Measurements from ENCODE around the gene NUDT17.

The NUDT17 gene

GRCh38 chr1:145877923-145878486 lies 32.6 kb downstream of the NUDT17 start:
- H3K9ac ChIP-seq (ENCODE audit: low read depth, low read length), result no peak overlapping the region
- no peak overlapping the region for H3K4me3 ChIP-seq (ENCODE audit: low read depth in 1 of 2, low read length in 2 of 2)
- no peak overlapping the region for H2AFZ ChIP-seq (ENCODE audit: low read depth, low read length)
- H3K36me3 ChIP-seq (ENCODE audit: insufficient read depth, low read length), result no peaks in the 10 kb centered on the region
- H3K4me2 ChIP-seq (ENCODE audit: insufficient read depth, low read length), result no peak overlapping the region
- H3K4me1 ChIP-seq (ENCODE audit: insufficient read depth, low read length), result no peaks in the 10 kb centered on the region
- H4K20me1 ChIP-seq (ENCODE audit: insufficient read depth, low read length), result no peaks in the 10 kb centered on the region; the same call in 1 of the 2 replicates
- peaks cover 27% of the 10 kb centered on the region for H3K27me3 ChIP-seq (ENCODE audit: insufficient read depth, low read length, poor library complexity)
- no peaks in the 10 kb centered on the region for H3K79me2 ChIP-seq (ENCODE audit: insufficient read depth, low read length)
- DNase-seq (no peak), ATAC-seq (ENCODE audit: insufficient read depth, low read depth) (no peak)
- TF ChIP-seq CTCF (IDR thresholded peaks at IDR 0.05; ENCODE audit: borderline replicate concordance, extremely low read depth, low read length, poor library complexity, severe bottlenecking) (no peak), EZH2 (IDR thresholded peaks at IDR 0.05; ENCODE audit: borderline replicate concordance, low read depth, low read length, severe bottlenecking) (no peak)
- no peak overlapping the region for H3K27ac ChIP-seq (ENCODE audit: low read length)
- H3K9me3 ChIP-seq (ENCODE audit: insufficient read depth, low read length, severe bottlenecking), result no peaks in the 10 kb centered on the region

- H3K4me3 ChIP-seq (ENCODE audit: low read depth in 1 of 2, low read length in 2 of 2), result no peak overlapping the region
- no peak for ATAC-seq (ENCODE audit: insufficient read depth, low read depth)
- no peak overlapping the region for H2AFZ ChIP-seq (ENCODE audit: low read depth, low read length)
- H3K79me2 ChIP-seq (ENCODE audit: insufficient read depth, low read length), result no peaks in the 10 kb centered on the region
- no peaks in the 10 kb centered on the region for H3K4me1 ChIP-seq (ENCODE audit: insufficient read depth, low read length)
- TF ChIP-seq CTCF (IDR thresholded peaks at IDR 0.05; ENCODE audit: borderline replicate concordance, extremely low read depth, low read length, poor library complexity, severe bottlenecking) (no peak), EZH2 (IDR thresholded peaks at IDR 0.05; ENCODE audit: borderline replicate concordance, low read depth, low read length, severe bottlenecking) (no peak)
- no peak overlapping the region for H3K27ac ChIP-seq (ENCODE audit: low read length)
- DNase-seq, result no peak
- H4K20me1 ChIP-seq (ENCODE audit: insufficient read depth, low read length), result no peaks in the 10 kb centered on the region; the same call in 1 of the 2 replicates
- no peaks in the 10 kb centered on the region for H3K36me3 ChIP-seq (ENCODE audit: insufficient read depth, low read length)
- H3K9me3 ChIP-seq (ENCODE audit: insufficient read depth, low read length, severe bottlenecking), result no peaks in the 10 kb centered on the region
- peaks cover 27% of the 10 kb centered on the region for H3K27me3 ChIP-seq (ENCODE audit: insufficient read depth, low read length, poor library complexity)
- H3K4me2 ChIP-seq (ENCODE audit: insufficient read depth, low read length), result no peak overlapping the region
- H3K9ac ChIP-seq (ENCODE audit: low read depth, low read length), result no peak overlapping the region
Measured at GRCh38 chr1:145878724-145879123, 33.3 kb downstream of the NUDT17 start.

GRCh38 chr1:145879775-145880174 lies 34.3 kb downstream of the NUDT17 start:
- Histone ChIP-seq H3K4me1 (ENCODE audit: insufficient read depth, low read length) (no peaks in the 10 kb centered on the region), H4K20me1 (ENCODE audit: insufficient read depth, low read length) (no peaks in the 10 kb centered on the region; the same call in 1 of the 2 replicates), H3K27ac (ENCODE audit: low read length) (no peak overlapping the region), H3K9me3 (ENCODE audit: insufficient read depth, low read length, severe bottlenecking) (no peaks in the 10 kb centered on the region), H2AFZ (ENCODE audit: low read depth, low read length) (no peak overlapping the region), H3K79me2 (ENCODE audit: insufficient read depth, low read length) (no peaks in the 10 kb centered on the region), H3K27me3 (ENCODE audit: insufficient read depth, low read length, poor library complexity) (peaks cover 36% of the 10 kb centered on the region), H3K4me3 (ENCODE audit: low read depth in 1 of 2, low read length in 2 of 2) (no peak overlapping the region), H3K9ac (ENCODE audit: low read depth, low read length) (no peak overlapping the region), H3K36me3 (ENCODE audit: insufficient read depth, low read length) (no peaks in the 10 kb centered on the region), H3K4me2 (ENCODE audit: insufficient read depth, low read length) (no peak overlapping the region)
- TF ChIP-seq EZH2 (IDR thresholded peaks at IDR 0.05; ENCODE audit: borderline replicate concordance, low read depth, low read length, severe bottlenecking) (no peak), CTCF (IDR thresholded peaks at IDR 0.05; ENCODE audit: borderline replicate concordance, extremely low read depth, low read length, poor library complexity, severe bottlenecking) (no peak)
- DNase-seq (no peak), ATAC-seq (ENCODE audit: insufficient read depth, low read depth) (no peak)

Measured in DND-41 (cell line).